SK-N-SH (cell line): ENCODE data around the gene ADGRG7.

Source experiments
- CHD2 ChIP-seq: fragments of 150-350 bp; IDR thresholded peaks from 2 replicates; pipeline ENCODE4 v1.6.1; 2018; ENCODE audit warnings: low read length; ENCODE audit not compliant: partially characterized antibody
- CTCF ChIP-seq: fragments of 200-600 bp; sonication (generic); IDR thresholded peaks from 2 replicates; pipeline ENCODE4 v1.6.1; 2017; ENCODE audit warnings: antibody characterized with exemption, mild to moderate bottlenecking, moderate library complexity
- ELF1 ChIP-seq: IDR thresholded peaks from 2 replicates; pipeline ENCODE4 v1.4.0; 2012
- EP300 ChIP-seq, 2 experiments: IDR thresholded peaks; 2 replicates each; pipeline versions ENCODE4 v1.4.0 to v1.6.1; 2012; ENCODE audit warnings: borderline replicate concordance in 1 of 2, low read depth in 1 of 2, low read length in 1 of 2
- FOSL2 ChIP-seq: IDR thresholded peaks from 2 replicates; pipeline ENCODE4 v1.4.0; 2012; ENCODE audit warnings: low read depth, mild to moderate bottlenecking, moderate library complexity, borderline replicate concordance
- MAX ChIP-seq: IDR thresholded peaks from 2 replicates; pipeline ENCODE4 v1.4.0; 2012; ENCODE audit warnings: low read depth
- NFIC ChIP-seq: IDR thresholded peaks from 2 replicates; pipeline ENCODE4 v1.4.0; 2012; ENCODE audit warnings: borderline replicate concordance
- RCOR1 ChIP-seq: fragments of 150-350 bp; IDR thresholded peaks from 2 replicates; pipeline ENCODE4 v1.6.1; 2017; ENCODE audit warnings: antibody characterized with exemption, low read length
- TAF1 ChIP-seq: IDR thresholded peaks from 2 replicates; pipeline ENCODE4 v1.6.1; 2012; ENCODE audit warnings: low read depth, mild to moderate bottlenecking, low read length, moderate library complexity, borderline replicate concordance
- TCF12 ChIP-seq: IDR thresholded peaks from 2 replicates; pipeline ENCODE4 v1.4.0; 2012

DNA sequence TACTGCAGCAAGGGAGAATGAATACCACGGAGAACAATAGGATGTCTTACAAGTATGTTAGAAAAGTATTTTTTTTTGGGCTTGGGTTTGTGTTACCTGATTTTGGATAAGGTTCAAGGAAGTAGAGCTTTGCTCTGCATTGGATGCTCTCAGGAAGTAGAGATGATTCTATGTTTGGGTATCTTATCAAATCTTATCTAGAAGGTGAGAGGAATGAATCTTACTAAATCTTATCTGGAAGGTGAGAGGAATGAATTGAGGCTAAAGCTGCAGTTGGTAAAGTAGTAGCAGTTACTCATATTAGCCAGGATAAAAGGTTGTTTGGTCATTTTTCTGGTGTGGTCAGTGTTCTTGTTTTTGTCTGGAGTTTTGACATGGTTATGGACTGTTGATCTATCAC is 117.3 kb downstream of the ADGRG7 start:
- no peak for TF ChIP-seq ELF1
- no peak for TF ChIP-seq EP300 (IDR thresholded peaks at IDR 0.05; ENCODE audit: borderline replicate concordance in 1 of 2, low read depth in 1 of 2, low read length in 1 of 2)
- no peak for TF ChIP-seq CTCF
- no peak for TF ChIP-seq RCOR1
- no peak for TF ChIP-seq NFIC
- TF ChIP-seq TCF12: no peak
- no peak for TF ChIP-seq MAX
- TF ChIP-seq CHD2: no peak
- TF ChIP-seq TAF1: no peak
- no peak for TF ChIP-seq FOSL2
